HG03159 (cell line): Measurements from ENCODE around the gene PCDHB8.
"Not testable (repeated sequence)": the region's sequence is repeated elsewhere in the genome, so short reads cannot be mapped to it uniquely, and the experiment has no call there.

Source experiments
- ATAC-seq: cut with Tn5 transposase; IDR thresholded peaks from one replicate; pipeline ENCODE4 v1.9.1; 2021; ENCODE audit warnings: mild to moderate bottlenecking, moderate library complexity; ENCODE audit not compliant: unreplicated experiment

PCDHB8 gene

DNA sequence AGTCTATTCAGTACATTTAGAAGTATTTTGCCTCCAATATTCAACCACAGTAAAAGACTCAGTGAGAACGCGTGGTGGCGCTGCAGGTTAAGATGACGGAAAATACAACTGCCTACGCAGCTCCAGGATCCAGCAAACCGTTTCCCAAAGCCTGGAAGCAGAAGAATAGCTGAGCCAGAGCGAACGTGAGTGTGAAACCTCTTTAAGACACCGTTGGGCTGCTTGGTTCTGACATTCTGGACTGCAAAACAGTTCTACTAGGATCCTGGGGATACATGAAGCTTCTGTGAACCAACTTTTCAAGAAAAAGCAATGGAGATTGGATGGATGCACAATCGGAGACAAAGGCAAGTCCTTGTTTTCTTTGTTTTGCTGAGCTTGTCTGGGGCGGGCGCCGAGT is 4.7 kb downstream of the PCDHB8 start, which contains the start of gene PCDHB16:
Gene PCDHB16, plus strand, starts transcription at position 140 of the 400 bp plus-strand sequence. Its CDS starts 173 bp downstream, at position 313.
- no peak for ATAC-seq

DNA sequence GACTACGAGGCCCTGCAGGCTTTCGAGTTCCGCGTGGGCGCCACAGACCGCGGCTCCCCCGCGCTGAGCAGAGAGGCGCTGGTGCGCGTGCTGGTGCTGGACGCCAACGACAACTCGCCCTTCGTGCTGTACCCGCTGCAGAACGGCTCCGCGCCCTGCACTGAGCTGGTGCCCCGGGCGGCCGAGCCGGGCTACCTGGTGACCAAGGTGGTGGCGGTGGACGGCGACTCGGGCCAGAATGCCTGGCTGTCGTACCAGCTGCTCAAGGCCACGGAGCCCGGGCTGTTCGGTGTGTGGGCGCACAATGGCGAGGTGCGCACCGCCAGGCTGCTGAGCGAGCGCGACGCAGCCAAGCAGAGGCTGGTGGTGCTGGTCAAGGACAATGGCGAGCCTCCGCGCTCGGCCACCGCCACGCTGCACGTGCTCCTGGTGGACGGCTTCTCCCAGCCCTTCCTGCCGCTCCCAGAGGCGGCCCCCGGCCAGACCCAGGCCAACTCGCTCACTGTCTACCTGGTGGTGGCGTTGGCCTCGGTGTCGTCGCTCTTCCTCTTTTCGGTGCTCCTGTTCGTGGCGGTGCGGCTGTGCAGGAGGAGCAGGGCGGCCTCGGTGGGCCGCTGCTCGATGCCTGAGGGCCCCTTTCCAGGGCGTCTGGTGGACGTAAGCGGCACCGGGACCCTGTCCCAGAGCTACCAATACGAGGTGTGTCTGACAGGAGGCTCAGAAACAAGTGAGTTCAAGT is 6.7 kb downstream of the PCDHB8 start:
- ATAC-seq = not testable (repeated sequence)

DNA sequence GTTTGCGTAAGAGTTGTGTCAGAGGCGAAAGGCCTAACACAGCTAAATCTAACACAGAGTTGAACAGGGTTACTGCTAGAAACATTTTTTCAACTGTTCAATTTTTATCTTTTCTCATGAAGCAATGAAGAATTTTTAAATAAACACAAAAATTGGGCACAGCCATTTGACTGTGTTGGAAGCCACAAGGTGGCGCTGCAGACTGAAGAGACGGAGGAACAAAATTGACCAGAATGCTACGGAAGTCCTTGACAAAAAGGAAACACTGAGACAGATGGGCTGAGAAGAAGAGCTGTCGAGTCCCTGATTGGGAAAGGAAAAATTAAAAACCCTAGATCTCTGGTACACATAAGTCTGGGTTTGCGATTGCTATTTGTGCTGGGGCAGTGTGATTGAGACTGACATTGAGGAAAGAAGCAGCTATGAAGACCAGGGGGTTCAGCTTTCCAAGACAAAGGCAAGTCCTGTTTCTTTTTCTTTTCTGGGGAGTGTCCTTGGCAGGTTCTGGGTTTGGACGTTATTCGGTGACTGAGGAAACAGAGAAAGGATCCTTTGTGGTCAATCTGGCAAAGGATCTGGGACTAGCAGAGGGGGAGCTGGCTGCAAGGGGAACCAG is 9.4 kb downstream of the PCDHB8 start, which contains the start of gene PCDHB9:
Gene PCDHB9, plus strand, starts transcription at position 265 of the 616 bp plus-strand sequence. Its CDS starts 158 bp downstream, at position 423.
- no peak for ATAC-seq

DNA sequence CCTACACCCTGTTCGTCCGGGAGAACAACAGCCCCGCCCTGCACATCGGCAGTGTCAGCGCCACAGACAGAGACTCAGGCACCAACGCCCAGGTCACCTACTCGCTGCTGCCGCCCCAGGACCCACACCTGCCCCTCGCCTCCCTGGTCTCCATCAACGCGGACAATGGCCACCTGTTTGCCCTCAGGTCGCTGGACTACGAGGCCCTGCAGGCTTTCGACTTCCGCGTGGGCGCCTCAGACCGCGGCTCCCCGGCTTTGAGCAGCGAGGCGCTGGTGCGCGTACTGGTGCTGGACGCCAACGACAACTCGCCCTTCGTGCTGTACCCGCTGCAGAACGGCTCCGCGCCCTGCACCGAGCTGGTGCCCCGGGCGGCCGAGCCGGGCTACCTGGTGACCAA is 11.1 kb downstream of the PCDHB8 start:
- ATAC-seq = not testable (repeated sequence)

DNA sequence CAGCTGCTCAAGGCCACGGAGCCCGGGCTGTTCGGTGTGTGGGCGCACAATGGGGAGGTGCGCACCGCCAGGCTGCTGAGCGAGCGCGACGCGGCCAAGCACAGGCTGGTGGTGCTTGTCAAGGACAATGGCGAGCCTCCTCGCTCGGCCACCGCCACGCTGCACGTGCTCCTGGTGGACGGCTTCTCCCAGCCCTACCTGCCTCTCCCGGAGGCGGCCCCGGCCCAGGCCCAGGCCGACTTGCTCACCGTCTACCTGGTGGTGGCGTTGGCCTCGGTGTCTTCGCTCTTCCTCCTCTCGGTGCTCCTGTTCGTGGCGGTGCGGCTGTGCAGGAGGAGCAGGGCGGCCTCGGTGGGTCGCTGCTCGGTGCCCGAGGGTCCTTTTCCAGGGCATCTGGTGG is 11.5 kb downstream of the PCDHB8 start:
- not testable (repeated sequence) for ATAC-seq

DNA sequence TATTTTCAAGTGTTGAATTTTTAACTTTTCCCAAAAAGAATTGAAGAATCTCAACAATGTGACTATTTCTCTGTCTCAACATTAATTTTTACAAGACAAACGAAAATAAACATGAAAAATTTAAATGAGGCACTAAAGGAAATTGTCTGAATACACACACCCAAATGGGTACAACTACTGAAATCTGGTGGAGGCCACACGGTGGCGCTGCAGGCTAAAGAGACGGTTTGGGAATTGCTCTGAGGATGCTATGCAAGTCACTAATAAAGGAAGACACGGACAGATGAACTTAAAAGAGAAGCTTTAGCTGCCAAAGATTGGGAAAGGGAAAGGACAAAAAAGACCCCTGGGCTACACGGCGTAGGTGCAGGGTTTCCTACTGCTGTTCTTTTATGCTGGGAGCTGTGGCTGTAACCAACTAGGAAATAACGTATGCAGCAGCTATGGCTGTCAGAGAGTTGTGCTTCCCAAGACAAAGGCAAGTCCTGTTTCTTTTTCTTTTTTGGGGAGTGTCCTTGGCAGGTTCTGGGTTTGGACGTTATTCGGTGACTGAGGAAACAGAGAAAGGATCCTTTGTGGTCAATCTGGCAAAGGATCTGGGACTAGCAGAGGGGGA is 14.6 kb downstream of the PCDHB8 start, which contains the start of gene PCDHB10:
Gene PCDHB10, plus strand, starts transcription at position 244 of the 616 bp plus-strand sequence. Its CDS starts 200 bp downstream, at position 444.
- ATAC-seq = no peak

DNA sequence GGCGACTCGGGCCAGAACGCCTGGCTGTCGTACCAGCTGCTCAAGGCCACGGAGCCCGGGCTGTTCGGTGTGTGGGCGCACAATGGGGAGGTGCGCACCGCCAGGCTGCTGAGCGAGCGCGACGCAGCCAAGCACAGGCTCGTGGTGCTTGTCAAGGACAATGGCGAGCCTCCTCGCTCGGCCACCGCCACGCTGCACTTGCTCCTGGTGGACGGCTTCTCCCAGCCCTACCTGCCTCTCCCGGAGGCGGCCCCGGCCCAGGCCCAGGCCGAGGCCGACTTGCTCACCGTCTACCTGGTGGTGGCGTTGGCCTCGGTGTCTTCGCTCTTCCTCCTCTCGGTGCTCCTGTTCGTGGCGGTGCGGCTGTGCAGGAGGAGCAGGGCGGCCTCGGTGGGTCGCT is 16.7 kb downstream of the PCDHB8 start:
- not testable (repeated sequence) for ATAC-seq

DNA sequence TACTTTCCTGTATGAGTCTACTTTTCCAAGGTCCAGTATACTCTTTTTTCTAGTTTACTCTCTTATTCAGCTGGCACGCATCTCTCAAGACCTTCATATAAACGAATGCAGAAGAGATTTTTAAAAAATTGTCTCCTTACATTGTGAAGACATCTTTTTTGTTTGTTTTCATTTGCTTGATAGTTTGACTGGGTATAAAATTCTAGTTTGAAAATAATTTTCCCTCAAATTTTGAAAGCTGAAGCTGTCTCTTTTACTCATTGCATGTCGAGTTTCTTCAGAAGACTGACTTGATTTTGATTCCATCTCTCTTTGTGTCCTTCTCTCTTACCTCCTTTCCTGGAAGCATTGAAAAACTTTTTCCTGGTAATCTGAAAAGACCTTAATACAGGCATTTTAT is 18.8 kb downstream of the PCDHB8 start:
- ATAC-seq = no peak

DNA sequence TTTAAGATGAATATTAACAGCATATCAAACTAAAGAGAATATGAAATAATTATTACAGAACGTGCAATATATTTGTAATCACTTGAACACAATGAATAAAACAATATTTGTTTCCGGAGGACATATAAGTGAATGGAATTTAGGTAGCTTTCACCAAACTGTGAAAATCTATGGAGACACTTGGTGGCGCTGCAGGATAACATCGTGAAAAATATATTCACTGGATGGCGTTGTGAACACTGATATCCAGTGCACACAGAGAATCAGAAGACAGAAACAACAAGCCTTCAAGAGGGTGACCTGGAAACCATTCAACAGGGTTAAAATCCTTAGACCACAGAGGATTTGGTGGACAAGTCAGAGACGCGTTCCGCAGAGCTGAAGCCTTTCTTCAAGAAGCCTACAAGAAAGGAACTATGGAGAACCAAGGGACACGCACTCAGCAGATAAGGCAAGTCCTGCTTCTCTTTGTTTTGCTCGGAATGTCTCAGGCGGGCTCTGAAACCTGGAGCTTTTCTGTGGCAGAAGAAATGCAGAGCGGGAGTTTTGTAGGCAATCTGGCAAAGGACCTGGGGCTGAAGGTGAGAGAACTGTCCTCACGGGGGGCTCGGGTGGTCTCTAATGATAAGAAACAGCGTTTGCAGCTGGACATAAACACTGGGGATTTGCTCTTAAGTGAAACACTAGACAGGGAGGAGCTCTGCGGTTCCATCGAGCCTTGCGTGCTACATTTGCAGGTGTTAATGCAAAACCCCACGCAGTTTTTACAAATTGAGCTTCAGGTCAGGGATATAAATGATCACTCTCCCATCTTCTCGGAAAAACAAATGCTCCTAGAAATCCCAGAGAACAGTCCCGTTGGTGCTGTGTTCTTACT is 22.0 kb downstream of the PCDHB8 start, which contains the start of gene PCDHB11:
Gene PCDHB11, plus strand, starts transcription at position 269 of the 877 bp plus-strand sequence. Its CDS starts 148 bp downstream, at position 417.
- ATAC-seq = no peak

DNA sequence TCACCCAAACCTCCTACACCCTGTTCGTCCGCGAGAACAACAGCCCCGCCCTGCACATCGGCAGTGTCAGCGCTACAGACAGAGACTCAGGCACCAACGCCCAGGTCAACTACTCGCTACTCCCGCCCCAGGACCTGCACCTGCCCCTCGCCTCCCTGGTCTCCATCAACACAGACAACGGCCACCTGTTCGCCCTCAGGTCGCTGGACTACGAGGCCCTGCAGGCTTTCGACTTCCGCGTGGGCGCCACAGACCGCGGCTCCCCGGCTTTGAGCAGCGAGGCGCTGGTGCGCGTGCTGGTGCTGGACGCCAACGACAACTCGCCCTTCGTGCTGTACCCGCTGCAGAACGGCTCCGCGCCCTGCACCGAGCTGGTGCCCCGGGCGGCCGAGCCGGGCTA is 23.5 kb downstream of the PCDHB8 start:
- not testable (repeated sequence) for ATAC-seq

DNA sequence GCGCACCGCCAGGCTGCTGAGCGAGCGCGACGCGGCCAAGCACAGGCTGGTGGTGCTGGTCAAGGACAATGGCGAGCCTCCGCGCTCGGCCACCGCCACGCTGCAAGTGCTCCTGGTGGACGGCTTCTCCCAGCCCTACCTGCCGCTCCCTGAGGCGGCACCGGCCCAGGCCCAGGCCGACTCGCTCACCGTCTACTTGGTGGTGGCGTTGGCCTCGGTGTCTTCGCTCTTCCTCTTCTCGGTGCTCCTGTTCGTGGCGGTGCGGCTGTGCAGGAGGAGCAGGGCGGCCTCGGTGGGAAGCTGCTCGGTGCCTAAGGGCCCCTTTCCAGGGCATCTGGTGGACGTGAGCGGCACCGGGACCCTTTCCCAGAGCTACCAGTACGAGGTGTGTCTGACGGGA is 24.1 kb downstream of the PCDHB8 start:
- not testable (repeated sequence) for ATAC-seq

DNA sequence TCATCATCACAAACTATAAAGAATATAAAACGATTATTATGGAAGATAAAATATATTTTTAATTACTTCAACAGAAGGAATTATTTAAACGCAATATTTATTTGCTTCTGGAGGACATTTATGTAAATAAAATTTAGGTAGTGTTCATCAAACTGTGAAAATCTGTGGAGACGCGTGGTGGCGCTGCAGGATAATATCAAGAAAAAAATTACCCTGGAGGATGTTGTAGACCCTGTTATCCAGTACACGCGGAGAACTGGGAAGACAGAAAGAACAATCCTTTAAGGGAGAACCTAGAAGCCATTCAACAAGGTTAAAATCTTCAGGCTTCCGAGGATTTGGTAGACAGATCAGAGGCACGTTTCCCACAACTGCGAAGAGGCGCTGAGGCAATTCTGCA is 30.9 kb downstream of the PCDHB8 start, which contains the start of gene PCDHB12:
Gene PCDHB12, plus strand, starts transcription at position 242 of the 400 bp plus-strand sequence. CDS start 189 bp downstream, outside the sequence.
- ATAC-seq = no peak

DNA sequence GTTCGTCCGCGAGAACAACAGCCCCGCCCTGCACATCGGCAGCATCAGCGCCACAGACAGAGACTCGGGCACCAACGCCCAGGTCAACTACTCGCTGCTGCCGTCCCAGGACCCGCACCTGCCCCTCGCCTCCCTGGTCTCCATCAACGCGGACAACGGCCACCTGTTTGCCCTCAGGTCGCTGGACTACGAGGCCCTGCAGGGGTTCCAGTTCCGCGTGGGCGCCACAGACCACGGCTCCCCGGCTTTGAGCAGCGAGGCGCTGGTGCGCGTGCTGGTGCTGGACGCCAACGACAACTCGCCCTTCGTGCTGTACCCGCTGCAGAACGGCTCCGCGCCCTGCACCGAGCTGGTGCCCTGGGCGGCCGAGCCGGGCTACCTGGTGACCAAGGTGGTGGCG is 32.7 kb downstream of the PCDHB8 start:
- not testable (repeated sequence) for ATAC-seq

DNA sequence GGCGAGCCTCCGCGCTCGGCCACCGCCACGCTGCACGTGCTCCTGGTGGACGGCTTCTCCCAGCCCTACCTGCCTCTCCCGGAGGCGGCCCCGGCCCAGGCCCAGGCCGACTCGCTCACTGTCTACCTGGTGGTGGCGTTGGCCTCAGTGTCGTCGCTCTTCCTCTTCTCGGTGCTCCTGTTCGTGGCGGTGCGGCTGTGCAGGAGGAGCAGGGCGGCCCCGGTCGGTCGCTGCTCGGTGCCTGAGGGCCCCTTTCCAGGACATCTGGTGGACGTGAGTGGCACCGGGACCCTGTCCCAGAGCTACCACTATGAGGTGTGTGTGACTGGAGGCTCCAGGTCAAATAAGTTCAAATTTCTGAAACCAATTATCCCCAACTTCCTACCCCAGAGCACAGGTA is 33.3 kb downstream of the PCDHB8 start:
- ATAC-seq = not testable (repeated sequence)

DNA sequence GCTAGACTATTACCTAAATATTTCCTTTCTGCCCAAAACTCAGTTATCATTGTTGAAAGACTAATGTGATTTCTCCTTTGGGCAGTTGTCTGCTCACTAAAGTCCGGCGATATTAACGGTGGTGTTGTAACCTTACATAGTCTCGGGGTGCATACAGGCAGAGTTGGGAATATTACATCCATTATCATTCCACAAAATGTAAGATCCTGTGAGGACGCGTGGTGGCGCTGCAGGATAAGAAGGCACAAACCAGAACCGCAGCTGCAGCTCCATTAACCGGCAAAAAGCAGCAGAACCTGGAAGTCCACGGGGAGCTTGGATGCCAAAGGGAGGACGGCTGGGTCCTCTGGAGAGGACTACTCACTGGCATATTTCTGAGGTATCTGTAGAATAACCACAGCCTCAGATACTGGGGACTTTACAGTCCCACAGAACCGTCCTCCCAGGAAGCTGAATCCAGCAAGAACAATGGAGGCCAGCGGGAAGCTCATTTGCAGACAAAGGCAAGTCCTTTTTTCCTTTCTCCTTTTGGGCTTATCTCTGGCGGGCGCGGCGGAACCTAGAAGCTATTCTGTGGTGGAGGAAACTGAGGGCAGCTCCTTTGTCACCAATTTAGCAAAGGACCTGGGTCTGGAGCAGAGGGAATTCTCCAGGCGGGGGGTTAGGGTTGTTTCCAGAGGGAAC is 36.2 kb downstream of the PCDHB8 start, which contains the start of gene PCDHB13:
Gene PCDHB13, plus strand, starts transcription at position 264 of the 684 bp plus-strand sequence. Its CDS starts 205 bp downstream, at position 469.
- ATAC-seq = not testable (repeated sequence)

DNA sequence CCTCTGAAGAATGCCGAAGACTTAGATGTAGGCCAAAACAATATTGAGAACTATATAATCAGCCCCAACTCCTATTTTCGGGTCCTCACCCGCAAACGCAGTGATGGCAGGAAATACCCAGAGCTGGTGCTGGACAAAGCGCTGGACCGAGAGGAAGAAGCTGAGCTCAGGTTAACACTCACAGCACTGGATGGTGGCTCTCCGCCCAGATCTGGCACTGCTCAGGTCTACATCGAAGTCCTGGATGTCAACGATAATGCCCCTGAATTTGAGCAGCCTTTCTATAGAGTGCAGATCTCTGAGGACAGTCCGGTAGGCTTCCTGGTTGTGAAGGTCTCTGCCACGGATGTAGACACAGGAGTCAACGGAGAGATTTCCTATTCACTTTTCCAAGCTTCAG is 37.0 kb downstream of the PCDHB8 start:
- not testable (repeated sequence) for ATAC-seq

DNA sequence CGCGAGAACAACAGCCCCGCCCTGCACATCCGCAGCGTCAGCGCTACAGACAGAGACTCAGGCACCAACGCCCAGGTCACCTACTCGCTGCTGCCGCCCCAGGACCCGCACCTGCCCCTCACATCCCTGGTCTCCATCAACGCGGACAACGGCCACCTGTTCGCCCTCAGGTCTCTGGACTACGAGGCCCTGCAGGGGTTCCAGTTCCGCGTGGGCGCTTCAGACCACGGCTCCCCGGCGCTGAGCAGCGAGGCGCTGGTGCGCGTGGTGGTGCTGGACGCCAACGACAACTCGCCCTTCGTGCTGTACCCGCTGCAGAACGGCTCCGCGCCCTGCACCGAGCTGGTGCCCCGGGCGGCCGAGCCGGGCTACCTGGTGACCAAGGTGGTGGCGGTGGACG is 37.9 kb downstream of the PCDHB8 start:
- not testable (repeated sequence) for ATAC-seq

DNA sequence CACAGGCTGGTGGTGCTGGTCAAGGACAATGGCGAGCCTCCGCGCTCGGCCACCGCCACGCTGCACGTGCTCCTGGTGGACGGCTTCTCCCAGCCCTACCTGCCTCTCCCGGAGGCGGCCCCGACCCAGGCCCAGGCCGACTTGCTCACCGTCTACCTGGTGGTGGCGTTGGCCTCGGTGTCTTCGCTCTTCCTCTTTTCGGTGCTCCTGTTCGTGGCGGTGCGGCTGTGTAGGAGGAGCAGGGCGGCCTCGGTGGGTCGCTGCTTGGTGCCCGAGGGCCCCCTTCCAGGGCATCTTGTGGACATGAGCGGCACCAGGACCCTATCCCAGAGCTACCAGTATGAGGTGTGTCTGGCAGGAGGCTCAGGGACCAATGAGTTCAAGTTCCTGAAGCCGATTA is 38.4 kb downstream of the PCDHB8 start:
- not testable (repeated sequence) for ATAC-seq

DNA sequence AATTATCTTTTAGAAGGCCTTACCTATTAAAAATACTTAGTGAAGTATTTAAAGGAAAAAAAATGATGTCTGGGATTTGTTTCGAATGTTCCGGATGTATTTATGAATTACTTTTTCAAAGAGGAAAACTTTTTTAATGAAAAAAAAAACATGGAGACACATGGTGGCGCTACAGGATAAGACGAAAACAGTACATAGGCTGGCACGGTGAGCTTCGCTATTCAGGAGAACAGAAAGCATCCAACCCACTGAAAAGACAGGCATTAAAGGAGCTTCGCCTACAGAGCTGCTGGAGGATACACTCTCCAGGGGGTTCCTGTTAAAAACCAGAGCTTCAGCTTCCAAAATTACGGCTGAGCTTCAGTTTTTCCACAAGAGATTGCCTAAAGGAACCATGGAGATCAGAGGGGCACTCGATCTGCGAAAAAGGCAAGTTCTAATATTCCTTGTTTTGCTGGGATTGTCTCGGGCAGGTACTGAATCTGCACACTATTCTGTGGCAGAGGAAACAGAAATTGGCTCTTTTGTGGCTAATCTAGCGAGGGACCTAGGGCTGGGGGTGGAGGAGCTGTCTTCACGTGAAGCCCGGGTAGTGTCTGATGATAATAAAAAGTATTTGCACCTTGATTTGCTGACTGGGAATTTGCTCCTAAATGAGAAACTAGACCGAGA is 45.7 kb downstream of the PCDHB8 start, which contains the start of gene PCDHB14:
Gene PCDHB14, plus strand, starts transcription at position 232 of the 672 bp plus-strand sequence. Its CDS starts 163 bp downstream, at position 395.
- ATAC-seq = no peak
